Measurements from ENCODE around the gene SLC28A3.
A peak's percentile ranks its signal among the peaks of the same experiment; 100 is the strongest.

The SLC28A3 gene

DNA sequence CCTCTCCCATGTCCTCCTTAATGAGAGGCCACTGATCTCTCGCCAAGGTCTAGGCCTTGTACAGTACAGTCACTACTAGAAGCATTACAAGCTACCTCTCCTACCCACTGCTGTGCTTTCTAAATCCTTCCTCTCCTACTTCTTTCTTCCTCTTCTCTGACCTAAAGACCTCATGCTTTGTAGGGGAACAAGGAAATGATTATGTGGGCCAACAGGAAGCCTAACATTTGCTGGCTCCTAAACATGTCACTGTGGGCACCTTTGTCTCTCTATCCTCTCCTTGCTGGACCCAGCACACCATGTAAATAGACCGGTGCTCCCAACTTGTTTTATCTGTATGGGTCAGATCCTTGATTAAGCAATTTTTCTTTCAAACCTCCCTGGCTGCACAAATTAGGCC lies 16.7 kb downstream of the SLC28A3 start:
- no peak overlapping the region for H3K14ac ChIP-seq (ENCODE audit: low read length in 2 of 2)
- no peak overlapping the region for H3K18ac ChIP-seq (ENCODE audit: low read depth in 1 of 2, low read length in 2 of 2)
- no peak overlapping the region for H4K8ac ChIP-seq (ENCODE audit: low read length)
- no peak overlapping the region for H3K4me3 ChIP-seq (ENCODE audit: insufficient read depth in 1 of 2, low read depth in 1 of 2, low read length in 2 of 2)
- H3K27ac ChIP-seq (ENCODE audit: low read length, poor library complexity, severe bottlenecking) = no peak overlapping the region
- H2AK5ac ChIP-seq (ENCODE audit: low read length, severe bottlenecking) = no peak overlapping the region
- no peak for DNase-seq
- H2BK15ac ChIP-seq (ENCODE audit: low read depth, poor library complexity, severe bottlenecking) = no peak overlapping the region
- no peaks in the 10 kb centered on the region for H3K36me3 ChIP-seq (ENCODE audit: control insufficient read depth in 1 of 2, insufficient read depth in 2 of 2, low read depth in 1 of 2, low read length in 2 of 2)
- no peak overlapping the region for H3K9ac ChIP-seq (ENCODE audit: low read length)
- no peaks in the 10 kb centered on the region for H3K79me1 ChIP-seq (replicated peaks; ENCODE audit: low read length, poor library complexity, severe bottlenecking)
- H2BK120ac ChIP-seq (ENCODE audit: low read depth, low read length) = no peak overlapping the region
- H2BK12ac ChIP-seq (ENCODE audit: low read length in 2 of 2) = peak overlapping the region in 1 of 2 experiments; percentile 42
- H3K27me3 ChIP-seq (ENCODE audit: control insufficient read depth in 1 of 2, insufficient read depth in 1 of 2, low read length in 2 of 2) = no peaks in the 10 kb centered on the region
- H4K91ac ChIP-seq (ENCODE audit: low read length) = no peak overlapping the region
- H3K4ac ChIP-seq (ENCODE audit: low read depth in 1 of 2, low read length in 2 of 2) = peak overlapping the region in 1 of 2 experiments; percentile 13
- no peak overlapping the region for H3K4me2 ChIP-seq (ENCODE audit: low read length, poor library complexity, severe bottlenecking)
- H2BK5ac ChIP-seq (ENCODE audit: low read depth, low read length, poor library complexity, severe bottlenecking) = no peak overlapping the region
- H3K23ac ChIP-seq (ENCODE audit: low read length in 2 of 2) = no peak overlapping the region
- WGBS = 93% methylated on average over 2 of the region's 2 CpGs
- no peaks in the 10 kb centered on the region for H3K4me1 ChIP-seq (ENCODE audit: control insufficient read depth, insufficient read depth, low read depth, low read length)
- H3K9me3 ChIP-seq (ENCODE audit: control insufficient read depth, low read length) = peaks cover 7% of the 10 kb centered on the region
- H2AFZ ChIP-seq (ENCODE audit: low read depth, low read length) = no peak overlapping the region

DNA sequence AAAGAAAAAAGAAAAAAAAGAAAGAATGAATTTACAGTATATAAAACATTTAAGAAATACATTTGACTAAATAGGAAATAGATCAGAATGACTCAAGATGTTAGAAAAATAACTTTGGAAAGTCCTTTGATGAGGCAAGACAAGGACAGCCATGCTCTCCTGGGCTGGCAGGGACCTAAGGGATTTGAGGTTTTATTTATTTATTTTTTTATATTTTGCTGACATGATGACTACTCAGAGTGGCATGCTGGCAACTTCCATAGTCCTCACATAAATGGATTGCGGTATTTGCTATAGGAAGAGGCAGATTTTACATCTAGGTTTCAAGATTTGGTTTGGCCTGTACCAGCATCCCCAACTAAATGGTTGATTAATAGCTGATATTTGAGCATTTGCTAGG lies 17.7 kb downstream of the SLC28A3 start:
- H3K4ac ChIP-seq (ENCODE audit: low read depth in 1 of 2, low read length in 2 of 2) = no peak overlapping the region
- no peaks in the 10 kb centered on the region for H3K36me3 ChIP-seq (ENCODE audit: control insufficient read depth in 1 of 2, insufficient read depth in 2 of 2, low read depth in 1 of 2, low read length in 2 of 2)
- no peaks in the 10 kb centered on the region for H3K27me3 ChIP-seq (ENCODE audit: control insufficient read depth in 1 of 2, insufficient read depth in 1 of 2, low read length in 2 of 2)
- no peaks in the 10 kb centered on the region for H3K9me3 ChIP-seq (ENCODE audit: control insufficient read depth, low read length)
- H2BK15ac ChIP-seq (ENCODE audit: low read depth, poor library complexity, severe bottlenecking) = no peak overlapping the region
- no peak overlapping the region for H3K27ac ChIP-seq (ENCODE audit: low read length, poor library complexity, severe bottlenecking)
- H4K91ac ChIP-seq (ENCODE audit: low read length) = no peak overlapping the region
- 70% methylated on average over 1 of the region's 1 CpG for WGBS
- H2BK120ac ChIP-seq (ENCODE audit: low read depth, low read length) = no peak overlapping the region
- H3K23ac ChIP-seq (ENCODE audit: low read length in 2 of 2) = no peak overlapping the region
- H2BK12ac ChIP-seq (ENCODE audit: low read length in 2 of 2) = no peak overlapping the region
- H2AFZ ChIP-seq (ENCODE audit: low read depth, low read length) = no peak overlapping the region
- H3K4me1 ChIP-seq (ENCODE audit: control insufficient read depth, insufficient read depth, low read depth, low read length) = no peaks in the 10 kb centered on the region
- no peak overlapping the region for H3K18ac ChIP-seq (ENCODE audit: low read depth in 1 of 2, low read length in 2 of 2)
- no peak overlapping the region for H3K9ac ChIP-seq (ENCODE audit: low read length)
- no peak overlapping the region for H3K4me3 ChIP-seq (ENCODE audit: insufficient read depth in 1 of 2, low read depth in 1 of 2, low read length in 2 of 2)
- H2BK5ac ChIP-seq (ENCODE audit: low read depth, low read length, poor library complexity, severe bottlenecking) = no peak overlapping the region
- no peak overlapping the region for H2AK5ac ChIP-seq (ENCODE audit: low read length, severe bottlenecking)
- H3K79me1 ChIP-seq (replicated peaks; ENCODE audit: low read length, poor library complexity, severe bottlenecking) = no peaks in the 10 kb centered on the region
- no peak overlapping the region for H4K8ac ChIP-seq (ENCODE audit: low read length)
- peak; percentile 37 for DNase-seq
- no peak overlapping the region for H3K4me2 ChIP-seq (ENCODE audit: low read length, poor library complexity, severe bottlenecking)
- no peak overlapping the region for H3K14ac ChIP-seq (ENCODE audit: low read length in 2 of 2)

DNA sequence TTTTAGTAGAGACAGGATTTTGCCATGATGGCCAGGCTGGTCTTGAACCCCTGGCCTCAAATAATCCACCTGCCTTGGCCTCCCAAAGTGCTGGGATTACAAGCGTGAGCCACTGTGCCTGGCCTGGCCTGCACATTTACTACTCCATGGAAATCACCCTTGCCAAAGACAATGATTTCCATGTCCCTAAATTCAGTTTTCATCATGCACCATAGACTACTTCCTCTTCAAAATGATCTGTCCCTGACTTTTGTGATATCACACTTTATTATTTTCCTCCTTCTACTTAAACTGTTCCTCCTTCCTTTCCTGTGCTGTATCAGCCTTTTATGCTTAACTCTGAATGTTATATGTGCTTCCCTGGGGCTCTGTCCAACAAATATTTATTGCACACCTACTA lies 20.3 kb downstream of the SLC28A3 start:
- peak overlapping the region; percentile 29 for H2BK15ac ChIP-seq (ENCODE audit: low read depth, poor library complexity, severe bottlenecking)
- H4K91ac ChIP-seq (ENCODE audit: low read length) = no peak overlapping the region
- no peaks in the 10 kb centered on the region for H3K36me3 ChIP-seq (ENCODE audit: control insufficient read depth in 1 of 2, insufficient read depth in 2 of 2, low read depth in 1 of 2, low read length in 2 of 2)
- H3K27ac ChIP-seq (ENCODE audit: low read length, poor library complexity, severe bottlenecking) = no peak overlapping the region
- 98% methylated on average over 1 of the region's 1 CpG for WGBS
- H3K4me3 ChIP-seq (ENCODE audit: insufficient read depth in 1 of 2, low read depth in 1 of 2, low read length in 2 of 2) = no peak overlapping the region
- H2BK120ac ChIP-seq (ENCODE audit: low read depth, low read length) = no peak overlapping the region
- no peaks in the 10 kb centered on the region for H3K27me3 ChIP-seq (ENCODE audit: control insufficient read depth in 1 of 2, insufficient read depth in 1 of 2, low read length in 2 of 2)
- no peak overlapping the region for H2BK12ac ChIP-seq (ENCODE audit: low read length in 2 of 2)
- H3K14ac ChIP-seq (ENCODE audit: low read length in 2 of 2) = no peak overlapping the region
- no peak overlapping the region for H3K4me2 ChIP-seq (ENCODE audit: low read length, poor library complexity, severe bottlenecking)
- no peak overlapping the region for H2AK5ac ChIP-seq (ENCODE audit: low read length, severe bottlenecking)
- H2AFZ ChIP-seq (ENCODE audit: low read depth, low read length) = no peak overlapping the region
- H3K4ac ChIP-seq (ENCODE audit: low read depth in 1 of 2, low read length in 2 of 2) = no peak overlapping the region
- no peak overlapping the region for H3K23ac ChIP-seq (ENCODE audit: low read length in 2 of 2)
- no peak overlapping the region for H4K8ac ChIP-seq (ENCODE audit: low read length)
- H3K79me1 ChIP-seq (replicated peaks; ENCODE audit: low read length, poor library complexity, severe bottlenecking) = no peaks in the 10 kb centered on the region
- H3K4me1 ChIP-seq (ENCODE audit: control insufficient read depth, insufficient read depth, low read depth, low read length) = no peaks in the 10 kb centered on the region
- H3K9ac ChIP-seq (ENCODE audit: low read length) = no peak overlapping the region
- H2BK5ac ChIP-seq (ENCODE audit: low read depth, low read length, poor library complexity, severe bottlenecking) = no peak overlapping the region
- H3K9me3 ChIP-seq (ENCODE audit: control insufficient read depth, low read length) = no peaks in the 10 kb centered on the region
- no peak for DNase-seq
- H3K18ac ChIP-seq (ENCODE audit: low read depth in 1 of 2, low read length in 2 of 2) = no peak overlapping the region

DNA sequence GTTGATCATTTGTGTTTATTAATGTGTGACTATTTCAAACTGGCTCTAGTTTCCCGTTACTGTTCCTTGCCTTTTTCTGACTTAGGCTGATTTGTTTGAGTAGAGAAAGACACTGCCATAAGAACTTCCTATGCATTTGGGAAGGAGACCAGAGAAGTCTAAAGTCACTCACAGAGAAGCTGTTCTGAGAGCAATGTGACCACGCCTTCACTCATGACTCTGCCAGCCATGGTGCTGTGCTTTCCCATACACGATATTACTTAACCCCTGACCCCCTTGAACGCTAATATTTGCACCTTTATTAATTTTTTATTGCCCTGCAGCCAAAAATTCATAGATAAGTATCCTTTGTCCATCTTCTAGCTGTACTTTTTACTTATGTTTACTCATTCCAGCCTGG lies 20.9 kb downstream of the SLC28A3 start:
- H3K4me1 ChIP-seq (ENCODE audit: control insufficient read depth, insufficient read depth, low read depth, low read length) = no peaks in the 10 kb centered on the region
- no peak overlapping the region for H3K9ac ChIP-seq (ENCODE audit: low read length)
- no peak overlapping the region for H4K91ac ChIP-seq (ENCODE audit: low read length)
- no peak overlapping the region for H3K18ac ChIP-seq (ENCODE audit: low read depth in 1 of 2, low read length in 2 of 2)
- no peak overlapping the region for H4K8ac ChIP-seq (ENCODE audit: low read length)
- no peak overlapping the region for H3K4ac ChIP-seq (ENCODE audit: low read depth in 1 of 2, low read length in 2 of 2)
- no peaks in the 10 kb centered on the region for H3K36me3 ChIP-seq (ENCODE audit: control insufficient read depth in 1 of 2, insufficient read depth in 2 of 2, low read depth in 1 of 2, low read length in 2 of 2)
- no peak overlapping the region for H3K23ac ChIP-seq (ENCODE audit: low read length in 2 of 2)
- no peak overlapping the region for H3K4me3 ChIP-seq (ENCODE audit: insufficient read depth in 1 of 2, low read depth in 1 of 2, low read length in 2 of 2)
- H3K9me3 ChIP-seq (ENCODE audit: control insufficient read depth, low read length) = no peaks in the 10 kb centered on the region
- WGBS = 92% methylated on average over 4 of the region's 4 CpGs
- no peak overlapping the region for H3K27ac ChIP-seq (ENCODE audit: low read length, poor library complexity, severe bottlenecking)
- no peak overlapping the region for H2BK120ac ChIP-seq (ENCODE audit: low read depth, low read length)
- no peak overlapping the region for H2AK5ac ChIP-seq (ENCODE audit: low read length, severe bottlenecking)
- H3K79me1 ChIP-seq (replicated peaks; ENCODE audit: low read length, poor library complexity, severe bottlenecking) = no peaks in the 10 kb centered on the region
- H3K27me3 ChIP-seq (ENCODE audit: control insufficient read depth in 1 of 2, insufficient read depth in 1 of 2, low read length in 2 of 2) = no peaks in the 10 kb centered on the region
- DNase-seq = no peak
- no peak overlapping the region for H2BK12ac ChIP-seq (ENCODE audit: low read length in 2 of 2)
- H2BK15ac ChIP-seq (ENCODE audit: low read depth, poor library complexity, severe bottlenecking) = no peak overlapping the region
- H3K4me2 ChIP-seq (ENCODE audit: low read length, poor library complexity, severe bottlenecking) = no peak overlapping the region
- no peak overlapping the region for H2BK5ac ChIP-seq (ENCODE audit: low read depth, low read length, poor library complexity, severe bottlenecking)
- no peak overlapping the region for H3K14ac ChIP-seq (ENCODE audit: low read length in 2 of 2)
- no peak overlapping the region for H2AFZ ChIP-seq (ENCODE audit: low read depth, low read length)

Measured in mesenchymal stem cell (in vitro differentiated cells and primary cell).